GM19023 (cell line): ENCODE measurements around the gene PIGN.

Source experiments
- ATAC-seq: cut with Tn5 transposase; IDR thresholded peaks from one replicate; pipeline ENCODE4 v1.9.1; 2021; ENCODE audit warnings: mild to moderate bottlenecking, moderate library complexity; ENCODE audit not compliant: unreplicated experiment

Gene PIGN, protein sequence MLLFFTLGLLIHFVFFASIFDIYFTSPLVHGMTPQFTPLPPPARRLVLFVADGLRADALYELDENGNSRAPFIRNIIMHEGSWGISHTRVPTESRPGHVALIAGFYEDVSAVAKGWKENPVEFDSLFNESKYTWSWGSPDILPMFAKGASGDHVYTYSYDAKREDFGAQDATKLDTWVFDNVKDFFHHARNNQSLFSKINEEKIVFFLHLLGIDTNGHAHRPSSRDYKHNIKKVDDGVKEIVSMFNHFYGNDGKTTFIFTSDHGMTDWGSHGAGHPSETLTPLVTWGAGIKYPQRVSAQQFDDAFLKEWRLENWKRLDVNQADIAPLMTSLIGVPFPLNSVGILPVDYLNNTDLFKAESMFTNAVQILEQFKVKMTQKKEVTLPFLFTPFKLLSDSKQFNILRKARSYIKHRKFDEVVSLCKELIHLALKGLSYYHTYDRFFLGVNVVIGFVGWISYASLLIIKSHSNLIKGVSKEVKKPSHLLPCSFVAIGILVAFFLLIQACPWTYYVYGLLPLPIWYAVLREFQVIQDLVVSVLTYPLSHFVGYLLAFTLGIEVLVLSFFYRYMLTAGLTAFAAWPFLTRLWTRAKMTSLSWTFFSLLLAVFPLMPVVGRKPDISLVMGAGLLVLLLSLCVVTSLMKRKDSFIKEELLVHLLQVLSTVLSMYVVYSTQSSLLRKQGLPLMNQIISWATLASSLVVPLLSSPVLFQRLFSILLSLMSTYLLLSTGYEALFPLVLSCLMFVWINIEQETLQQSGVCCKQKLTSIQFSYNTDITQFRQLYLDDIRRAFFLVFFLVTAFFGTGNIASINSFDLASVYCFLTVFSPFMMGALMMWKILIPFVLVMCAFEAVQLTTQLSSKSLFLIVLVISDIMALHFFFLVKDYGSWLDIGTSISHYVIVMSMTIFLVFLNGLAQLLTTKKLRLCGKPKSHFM

GRCh38 chr18:62186774-62187542 is at the start of gene PIGN, which contains the start of gene RELCH:
TSS of gene PIGN (minus strand) at chr18:62187056. CDS start at chr18:62161353, 25,703 bp downstream.
TSS of gene RELCH (plus strand) at chr18:62187255. CDS start at chr18:62187506, 251 bp downstream.
- ATAC-seq: peak; percentile 93

DNA sequence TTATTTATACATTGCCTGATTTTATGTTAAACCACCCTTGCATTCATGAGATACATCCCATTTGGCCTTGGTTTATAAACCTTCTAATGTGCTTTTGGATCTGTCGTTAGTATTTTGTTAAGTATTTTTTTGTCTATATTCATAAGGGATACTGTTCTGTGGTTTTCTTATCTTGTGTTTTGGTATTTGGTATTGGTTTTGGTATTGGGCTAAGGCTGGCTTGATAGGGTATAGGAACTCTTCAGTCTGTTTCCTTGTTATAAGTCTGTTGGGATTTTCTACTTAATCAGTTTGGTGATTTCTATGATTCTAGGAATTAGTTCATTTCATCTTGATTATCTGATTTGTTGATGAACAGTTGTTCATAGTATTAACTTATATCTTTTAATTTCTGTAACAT is 49.4 kb upstream of the PIGN start:
- ATAC-seq: no peak

GRCh38 chr18:62226047-62226446 is 39.2 kb upstream of the PIGN start:
- ATAC-seq: no peak

- ATAC-seq: no peak
These were observed 37.4 kb upstream of the PIGN start for GRCh38 chr18:62224229-62224628.

DNA sequence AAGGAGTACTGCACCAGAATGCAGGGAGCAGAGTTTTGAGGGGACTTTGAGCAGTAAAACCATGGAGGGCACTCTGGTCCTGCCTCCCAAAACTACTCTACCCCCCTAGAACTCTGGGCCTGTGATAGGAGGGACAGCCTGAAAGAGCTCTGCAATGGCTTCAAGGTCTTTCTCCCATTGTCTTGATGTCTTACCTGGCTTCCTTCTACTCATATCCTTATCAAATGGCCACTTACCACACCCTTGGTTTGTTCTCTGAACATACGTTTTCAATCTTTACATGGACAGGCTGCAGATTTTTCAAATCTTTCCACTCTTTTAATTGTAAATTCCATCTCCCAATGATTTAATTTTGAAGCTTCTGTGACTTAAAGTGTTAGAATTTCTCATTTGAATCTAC is 27.9 kb upstream of the PIGN start:
- ATAC-seq: no peak

GRCh38 chr18:62211325-62211828 is 24.5 kb upstream of the PIGN start:
- no peak for ATAC-seq

DNA sequence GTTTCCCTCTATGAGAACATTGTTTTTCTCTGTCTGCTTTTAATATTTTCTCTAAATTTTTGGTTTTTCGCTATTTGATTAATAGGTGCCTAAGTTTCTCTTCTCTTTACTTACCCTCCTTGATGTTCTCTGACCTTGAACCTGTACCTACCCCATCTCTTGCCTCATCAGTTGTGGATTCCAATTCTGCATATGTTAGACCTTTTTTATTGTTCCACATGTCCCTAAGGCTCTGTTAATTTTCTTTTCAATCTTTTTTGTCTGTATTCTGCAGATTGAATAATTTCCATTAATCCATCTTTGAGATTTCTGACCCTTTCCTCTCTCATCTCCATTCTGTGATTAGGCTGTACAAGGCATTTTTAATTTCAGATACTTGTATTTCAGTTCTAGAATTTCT is 23.3 kb upstream of the PIGN start:
- ATAC-seq: no peak

GRCh38 chr18:62209046-62209445 is 22.2 kb upstream of the PIGN start:
- no peak for ATAC-seq

- no peak for ATAC-seq
These were observed 19.7 kb upstream of the PIGN start for GRCh38 chr18:62206593-62206992.

- ATAC-seq: no peak
These were observed 19.0 kb upstream of the PIGN start for GRCh38 chr18:62205824-62206223.

GRCh38 chr18:62201870-62202269 is 15.0 kb upstream of the PIGN start:
- ATAC-seq: no peak

DNA sequence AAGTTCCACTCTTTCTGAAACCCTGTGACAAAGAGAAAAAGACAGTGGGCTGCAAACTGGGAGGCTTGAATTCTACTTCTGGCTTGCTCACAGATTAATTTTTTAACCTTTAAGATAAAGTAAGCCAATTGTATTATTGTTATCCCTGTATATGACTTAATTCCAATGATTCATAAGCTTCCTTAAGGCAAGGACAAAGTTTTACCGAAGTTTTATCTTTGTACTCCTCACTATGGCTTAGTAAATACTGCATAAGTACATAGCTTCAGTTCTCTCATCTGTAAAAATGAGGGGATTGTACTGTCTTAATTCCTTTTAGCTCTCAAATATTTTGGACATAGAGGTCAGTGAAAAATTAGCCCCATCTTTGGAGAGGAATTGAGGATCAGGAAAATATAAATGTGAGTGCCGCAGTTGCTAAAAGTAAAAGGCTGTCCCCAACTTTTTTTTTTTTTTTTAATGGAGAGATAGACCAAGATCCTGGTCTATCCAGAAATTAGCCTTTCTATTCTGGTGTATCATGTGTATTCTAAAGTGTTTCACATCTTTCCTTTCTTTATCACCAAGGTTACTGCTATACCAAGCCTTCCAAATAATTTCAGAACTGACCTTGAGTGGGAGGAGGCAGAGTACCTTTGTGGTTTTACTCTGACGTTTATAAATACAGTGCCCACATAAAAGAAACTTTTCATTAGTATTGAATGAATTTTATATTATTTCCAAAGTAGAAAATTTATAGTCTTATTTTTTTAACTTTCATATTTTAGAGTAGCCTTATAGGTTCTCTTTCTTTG is 13.5 kb upstream of the PIGN start:
- ATAC-seq: no peak

- no peak for ATAC-seq
These were observed 12.8 kb upstream of the PIGN start for GRCh38 chr18:62199629-62200028.

DNA sequence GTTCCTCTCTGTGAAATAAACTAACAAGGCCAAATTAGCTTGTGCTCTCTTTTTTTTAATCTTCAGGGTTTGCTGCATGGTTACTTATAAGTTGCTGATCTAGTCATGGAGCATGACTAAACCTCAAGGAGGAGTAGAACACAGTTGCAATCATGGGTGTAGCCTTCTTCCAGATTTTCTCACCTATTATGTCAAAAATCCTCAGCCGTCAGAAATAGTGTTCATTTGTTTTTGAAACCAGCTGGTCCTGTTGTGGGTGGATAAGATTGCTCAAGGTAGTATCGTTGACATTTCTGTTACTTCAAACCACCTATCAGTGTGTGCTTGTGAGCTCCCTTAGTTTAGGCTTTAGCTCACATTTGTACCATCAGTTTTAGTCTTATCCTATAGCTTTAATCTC is 11.4 kb upstream of the PIGN start:
- no peak for ATAC-seq

- no peak for ATAC-seq
These were observed 10.1 kb upstream of the PIGN start for GRCh38 chr18:62196980-62197379.

DNA sequence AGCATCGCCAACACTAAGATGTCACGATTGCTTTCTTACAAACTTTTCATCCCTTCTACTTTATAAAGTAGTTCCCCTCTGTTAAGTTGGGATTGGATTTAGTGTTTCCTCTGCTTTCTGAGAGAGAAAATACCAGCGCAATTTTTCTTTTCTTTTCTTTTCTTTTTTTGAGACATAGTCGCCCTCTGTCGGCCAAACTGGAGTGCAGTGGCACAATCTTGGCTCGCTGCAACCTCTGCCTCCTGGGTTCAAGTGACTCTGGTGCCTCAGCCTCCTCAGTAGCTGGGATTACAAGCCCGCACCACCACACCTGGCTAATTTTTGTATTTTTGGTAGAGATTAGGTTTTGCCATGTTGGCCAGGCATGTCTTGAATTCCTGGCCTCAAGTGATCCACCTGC is 9.2 kb upstream of the PIGN start:
- ATAC-seq: no peak

- ATAC-seq: no peak
These were observed 2.4 kb upstream of the PIGN start for GRCh38 chr18:62189208-62189607.

GRCh38 chr18:62187543-62188510 is 971 bp upstream of the PIGN start:
- peak; percentile 1 for ATAC-seq

- ATAC-seq: peak; percentile 10
These were observed 420 bp downstream of the PIGN start for GRCh38 chr18:62186499-62186773.
